Progenitor cell of endocrine pancreas (in vitro differentiated cells): ENCODE data around the gene TAGLN. TPM values are rescaled to one million over a fixed set of nuclear protein-coding genes. Genes with fewer than 3 reads are reported as not detected.
A peak's percentile ranks its signal among the peaks of the same experiment; 100 is the strongest.

ENCODE experiments used
- DNase-seq: peaks from one replicate; pipeline ENCODE4 v3.0.0; 2021; ENCODE audit warnings: low spot score; ENCODE audit not compliant: unreplicated experiment
- H3K27ac Mint-ChIP-seq: 2 replicates; pipeline ENCODE4 v1.8.0; 2021; ENCODE audit warnings: mild to moderate bottlenecking, moderate library complexity, mixed read lengths
- H3K27me3 Mint-ChIP-seq: 2 replicates; pipeline ENCODE4 v1.8.0; 2021; ENCODE audit warnings: mixed read lengths
- H3K36me3 Mint-ChIP-seq: 2 replicates; pipeline ENCODE4 v1.8.0; 2022; ENCODE audit warnings: mixed read lengths; ENCODE audit not compliant: insufficient read depth
- H3K4me1 Mint-ChIP-seq: 2 replicates; pipeline ENCODE4 v1.8.0; 2021; ENCODE audit warnings: low read depth, mixed read lengths
- H3K4me3 Mint-ChIP-seq: 2 replicates; pipeline ENCODE4 v1.8.0; 2021; ENCODE audit warnings: low read depth, mild to moderate bottlenecking, moderate library complexity, mixed read lengths
- H3K9me3 Mint-ChIP-seq: 2 replicates; pipeline ENCODE4 v1.8.0; 2021; ENCODE audit warnings: low read depth, mixed read lengths
- long read RNA-seq: library from polyadenylated mRNA; unstranded; transcript quantifications from one replicate; pipeline ENCODE4 v2.0.0, GENCODE V29; 2020
- total RNA-seq: library from RNA; stranded (reverse); gene quantifications from 2 replicates; pipeline ENCODE4 v1.2.1, GENCODE V29; 2021
- TF ChIP-seq, protein P1 (sequence below): fragments of 200-600 bp; sonication (generic); IDR thresholded peaks from one replicate; pipeline ENCODE4 v1.5.0; 2021; ENCODE audit warnings: antibody characterized with exemption, mild to moderate bottlenecking; ENCODE audit not compliant: unreplicated experiment

TAGLN gene
- 41.4 and 72.6 TPM in 2 replicates for total RNA-seq
- long read RNA-seq, transcript TAGLN-202 (5 exons, 928 nt) = major isoform, 16 of 19 reads
- long read RNA-seq, partial matches to known transcripts = 0 of 19 reads
- long read RNA-seq, other reads (novel, unspliced or antisense) = 1 of 19 reads

- Mint-ChIP-seq H3K9me3 (no peaks in the 10 kb centered on the region), H3K27ac (no peak within 1 kb of the TSS), H3K4me1 (peaks cover 3% of the 10 kb centered on the region), H3K36me3 (peaks cover 6% of the 10 kb centered on the region), H3K27me3 (peaks cover 18% of the 10 kb centered on the region), H3K4me3 (peak within 1 kb of the TSS; percentile 29)
- TF ChIP-seq, protein P1, sequence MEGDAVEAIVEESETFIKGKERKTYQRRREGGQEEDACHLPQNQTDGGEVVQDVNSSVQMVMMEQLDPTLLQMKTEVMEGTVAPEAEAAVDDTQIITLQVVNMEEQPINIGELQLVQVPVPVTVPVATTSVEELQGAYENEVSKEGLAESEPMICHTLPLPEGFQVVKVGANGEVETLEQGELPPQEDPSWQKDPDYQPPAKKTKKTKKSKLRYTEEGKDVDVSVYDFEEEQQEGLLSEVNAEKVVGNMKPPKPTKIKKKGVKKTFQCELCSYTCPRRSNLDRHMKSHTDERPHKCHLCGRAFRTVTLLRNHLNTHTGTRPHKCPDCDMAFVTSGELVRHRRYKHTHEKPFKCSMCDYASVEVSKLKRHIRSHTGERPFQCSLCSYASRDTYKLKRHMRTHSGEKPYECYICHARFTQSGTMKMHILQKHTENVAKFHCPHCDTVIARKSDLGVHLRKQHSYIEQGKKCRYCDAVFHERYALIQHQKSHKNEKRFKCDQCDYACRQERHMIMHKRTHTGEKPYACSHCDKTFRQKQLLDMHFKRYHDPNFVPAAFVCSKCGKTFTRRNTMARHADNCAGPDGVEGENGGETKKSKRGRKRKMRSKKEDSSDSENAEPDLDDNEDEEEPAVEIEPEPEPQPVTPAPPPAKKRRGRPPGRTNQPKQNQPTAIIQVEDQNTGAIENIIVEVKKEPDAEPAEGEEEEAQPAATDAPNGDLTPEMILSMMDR = no peak
- no peak for DNase-seq
These were observed at the start of gene TAGLN for GRCh38 chr11:117199053-117199915. Gene TAGLN (plus strand): TSS chr11:117199370. CDS start chr11:117203014, 3,644 bp downstream.

DNA sequence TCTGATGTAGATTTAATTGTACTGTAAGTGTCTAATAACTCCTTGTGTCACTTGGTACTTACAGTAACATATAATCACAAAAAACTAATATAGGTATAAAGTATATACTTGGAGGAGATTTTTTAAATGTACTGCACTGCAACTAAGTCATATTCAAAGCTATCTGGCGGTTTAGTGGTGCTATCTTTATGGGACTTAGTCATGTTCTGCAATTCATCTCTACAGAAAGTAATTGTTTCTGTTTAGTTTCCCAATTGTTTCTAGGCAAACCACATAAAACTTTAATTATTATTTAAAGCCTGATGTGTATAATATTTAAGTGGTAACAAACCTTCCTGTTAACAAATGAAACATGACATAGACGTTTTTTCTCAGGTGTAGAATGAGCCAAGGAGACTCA lies 47.1 kb upstream of the TAGLN start:
- TF ChIP-seq, protein P1 = no peak
- H3K9me3 Mint-ChIP-seq = no peaks in the 10 kb centered on the region
- no peak for DNase-seq
- no peak overlapping the region for H3K27ac Mint-ChIP-seq
- H3K36me3 Mint-ChIP-seq = peaks cover 15% of the 10 kb centered on the region
- no peak overlapping the region for H3K4me3 Mint-ChIP-seq
- no peaks in the 10 kb centered on the region for H3K27me3 Mint-ChIP-seq
- peaks cover 7% of the 10 kb centered on the region for H3K4me1 Mint-ChIP-seq

DNA sequence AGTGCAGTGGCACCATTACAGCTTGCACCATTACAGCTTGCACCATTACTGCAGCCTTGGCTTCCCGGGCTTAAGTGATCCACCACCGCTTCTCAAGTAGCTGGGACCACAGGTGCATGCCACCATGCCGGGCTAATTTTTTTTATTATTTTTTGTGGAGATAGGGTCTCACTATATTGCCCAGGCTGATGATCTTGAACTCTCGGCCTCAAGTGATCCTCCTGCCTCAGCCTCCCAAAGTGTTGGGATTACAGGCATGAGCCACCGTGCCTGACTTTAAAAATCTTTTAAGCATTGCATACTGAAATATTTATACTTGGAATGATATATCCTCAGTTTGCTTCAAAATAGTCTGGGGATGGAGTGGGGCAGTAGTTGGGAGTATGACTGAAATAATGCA lies 44.7 kb upstream of the TAGLN start:
- Mint-ChIP-seq H3K27ac (no peak overlapping the region), H3K36me3 (peaks cover 14% of the 10 kb centered on the region), H3K27me3 (no peaks in the 10 kb centered on the region), H3K9me3 (no peaks in the 10 kb centered on the region), H3K4me3 (no peak overlapping the region), H3K4me1 (peaks cover 4% of the 10 kb centered on the region)
- TF ChIP-seq, protein P1 = no peak
- no peak for DNase-seq

DNA sequence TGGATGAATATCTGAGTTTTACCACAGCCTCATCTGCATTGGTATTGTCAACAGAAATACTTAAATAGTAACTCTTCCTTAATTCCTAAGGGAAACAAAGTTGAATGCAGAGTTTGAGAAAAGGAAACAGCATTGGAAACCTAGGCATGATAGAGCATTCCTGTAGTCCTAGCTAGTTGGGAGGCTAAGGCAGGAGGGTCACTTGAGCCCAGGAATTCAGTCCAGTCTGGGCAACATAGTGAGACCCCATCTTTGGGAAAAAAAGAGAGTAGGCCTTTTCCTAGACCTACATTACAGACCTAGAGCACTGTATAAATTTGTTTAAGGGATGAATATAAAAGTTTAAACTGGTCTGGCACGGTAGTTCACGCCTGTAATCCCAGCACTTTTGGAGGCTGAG lies 41.7 kb upstream of the TAGLN start:
- TF ChIP-seq, protein P1 = no peak
- peaks cover 9% of the 10 kb centered on the region for H3K4me1 Mint-ChIP-seq
- no peaks in the 10 kb centered on the region for H3K9me3 Mint-ChIP-seq
- H3K4me3 Mint-ChIP-seq = no peak overlapping the region
- no peak for DNase-seq
- H3K27me3 Mint-ChIP-seq = no peaks in the 10 kb centered on the region
- no peak overlapping the region for H3K27ac Mint-ChIP-seq
- peaks cover 13% of the 10 kb centered on the region for H3K36me3 Mint-ChIP-seq

- Mint-ChIP-seq H3K27me3 (no peaks in the 10 kb centered on the region), H3K36me3 (peaks cover 15% of the 10 kb centered on the region), H3K4me3 (no peak overlapping the region), H3K9me3 (no peaks in the 10 kb centered on the region), H3K4me1 (peaks cover 9% of the 10 kb centered on the region), H3K27ac (peak overlapping the region; percentile 13)
- TF ChIP-seq, protein P1 = no peak
- DNase-seq = no peak
These were observed 39.3 kb upstream of the TAGLN start for GRCh38 chr11:117159892-117160291.
